ENCODE data around the gene CFAP57.

DNA sequence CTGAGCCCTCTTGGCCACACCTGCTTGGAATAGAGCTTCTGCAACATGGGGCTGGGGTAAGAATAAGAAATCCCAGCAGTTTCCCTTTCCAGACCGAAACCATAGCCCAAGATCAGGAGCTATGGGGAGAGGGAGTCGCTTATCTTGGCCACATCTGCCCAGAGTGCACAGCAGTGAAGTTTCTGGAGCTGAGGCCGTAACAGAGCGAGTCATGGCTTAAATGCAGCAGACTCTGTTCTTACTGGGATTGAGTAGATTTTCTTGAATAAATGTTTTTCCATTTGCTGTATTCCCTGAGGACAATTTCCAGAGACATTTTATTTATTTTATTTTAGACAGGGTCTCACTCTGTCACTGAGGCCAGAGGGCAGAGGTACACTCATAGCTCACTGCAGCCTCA is 33.5 kb downstream of the CFAP57 start:
- TF ChIP-seq, protein P1, sequence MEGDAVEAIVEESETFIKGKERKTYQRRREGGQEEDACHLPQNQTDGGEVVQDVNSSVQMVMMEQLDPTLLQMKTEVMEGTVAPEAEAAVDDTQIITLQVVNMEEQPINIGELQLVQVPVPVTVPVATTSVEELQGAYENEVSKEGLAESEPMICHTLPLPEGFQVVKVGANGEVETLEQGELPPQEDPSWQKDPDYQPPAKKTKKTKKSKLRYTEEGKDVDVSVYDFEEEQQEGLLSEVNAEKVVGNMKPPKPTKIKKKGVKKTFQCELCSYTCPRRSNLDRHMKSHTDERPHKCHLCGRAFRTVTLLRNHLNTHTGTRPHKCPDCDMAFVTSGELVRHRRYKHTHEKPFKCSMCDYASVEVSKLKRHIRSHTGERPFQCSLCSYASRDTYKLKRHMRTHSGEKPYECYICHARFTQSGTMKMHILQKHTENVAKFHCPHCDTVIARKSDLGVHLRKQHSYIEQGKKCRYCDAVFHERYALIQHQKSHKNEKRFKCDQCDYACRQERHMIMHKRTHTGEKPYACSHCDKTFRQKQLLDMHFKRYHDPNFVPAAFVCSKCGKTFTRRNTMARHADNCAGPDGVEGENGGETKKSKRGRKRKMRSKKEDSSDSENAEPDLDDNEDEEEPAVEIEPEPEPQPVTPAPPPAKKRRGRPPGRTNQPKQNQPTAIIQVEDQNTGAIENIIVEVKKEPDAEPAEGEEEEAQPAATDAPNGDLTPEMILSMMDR (IDR thresholded peaks at IDR 0.05; ENCODE audit: control extremely low read depth in 1 of 3, insufficient read depth in 1 of 3, low read depth in 1 of 3, low read length in 3 of 3): no peak
- TF ChIP-seq POLR2AphosphoS5 (IDR thresholded peaks at IDR 0.05; ENCODE audit: low read depth, low read length) (no peak), SP2 (IDR thresholded peaks at IDR 0.05; ENCODE audit: low read length) (no peak), CHD2 (IDR thresholded peaks at IDR 0.05; ENCODE audit: low read length) (no peak), RAD21 (IDR thresholded peaks at IDR 0.05 in 1 of 2, conservative IDR thresholded peaks at IDR 0.05 in 1 of 2; ENCODE audit: low read depth in 2 of 2, low read length in 2 of 2) (no peak), EZH2 (IDR thresholded peaks at IDR 0.05; ENCODE audit: low read depth, low read length, severe bottlenecking) (no peak), POLR2A (IDR thresholded peaks at IDR 0.05; ENCODE audit: control extremely low read depth in 1 of 2, low read depth in 2 of 2, low read length in 2 of 2) (no peak), CHD1 (IDR thresholded peaks at IDR 0.05; ENCODE audit: low read depth, low read length) (no peak), KDM1A (IDR thresholded peaks at IDR 0.05; ENCODE audit: borderline replicate concordance, low read length) (no peak)
- TF ChIP-seq, protein P2, sequence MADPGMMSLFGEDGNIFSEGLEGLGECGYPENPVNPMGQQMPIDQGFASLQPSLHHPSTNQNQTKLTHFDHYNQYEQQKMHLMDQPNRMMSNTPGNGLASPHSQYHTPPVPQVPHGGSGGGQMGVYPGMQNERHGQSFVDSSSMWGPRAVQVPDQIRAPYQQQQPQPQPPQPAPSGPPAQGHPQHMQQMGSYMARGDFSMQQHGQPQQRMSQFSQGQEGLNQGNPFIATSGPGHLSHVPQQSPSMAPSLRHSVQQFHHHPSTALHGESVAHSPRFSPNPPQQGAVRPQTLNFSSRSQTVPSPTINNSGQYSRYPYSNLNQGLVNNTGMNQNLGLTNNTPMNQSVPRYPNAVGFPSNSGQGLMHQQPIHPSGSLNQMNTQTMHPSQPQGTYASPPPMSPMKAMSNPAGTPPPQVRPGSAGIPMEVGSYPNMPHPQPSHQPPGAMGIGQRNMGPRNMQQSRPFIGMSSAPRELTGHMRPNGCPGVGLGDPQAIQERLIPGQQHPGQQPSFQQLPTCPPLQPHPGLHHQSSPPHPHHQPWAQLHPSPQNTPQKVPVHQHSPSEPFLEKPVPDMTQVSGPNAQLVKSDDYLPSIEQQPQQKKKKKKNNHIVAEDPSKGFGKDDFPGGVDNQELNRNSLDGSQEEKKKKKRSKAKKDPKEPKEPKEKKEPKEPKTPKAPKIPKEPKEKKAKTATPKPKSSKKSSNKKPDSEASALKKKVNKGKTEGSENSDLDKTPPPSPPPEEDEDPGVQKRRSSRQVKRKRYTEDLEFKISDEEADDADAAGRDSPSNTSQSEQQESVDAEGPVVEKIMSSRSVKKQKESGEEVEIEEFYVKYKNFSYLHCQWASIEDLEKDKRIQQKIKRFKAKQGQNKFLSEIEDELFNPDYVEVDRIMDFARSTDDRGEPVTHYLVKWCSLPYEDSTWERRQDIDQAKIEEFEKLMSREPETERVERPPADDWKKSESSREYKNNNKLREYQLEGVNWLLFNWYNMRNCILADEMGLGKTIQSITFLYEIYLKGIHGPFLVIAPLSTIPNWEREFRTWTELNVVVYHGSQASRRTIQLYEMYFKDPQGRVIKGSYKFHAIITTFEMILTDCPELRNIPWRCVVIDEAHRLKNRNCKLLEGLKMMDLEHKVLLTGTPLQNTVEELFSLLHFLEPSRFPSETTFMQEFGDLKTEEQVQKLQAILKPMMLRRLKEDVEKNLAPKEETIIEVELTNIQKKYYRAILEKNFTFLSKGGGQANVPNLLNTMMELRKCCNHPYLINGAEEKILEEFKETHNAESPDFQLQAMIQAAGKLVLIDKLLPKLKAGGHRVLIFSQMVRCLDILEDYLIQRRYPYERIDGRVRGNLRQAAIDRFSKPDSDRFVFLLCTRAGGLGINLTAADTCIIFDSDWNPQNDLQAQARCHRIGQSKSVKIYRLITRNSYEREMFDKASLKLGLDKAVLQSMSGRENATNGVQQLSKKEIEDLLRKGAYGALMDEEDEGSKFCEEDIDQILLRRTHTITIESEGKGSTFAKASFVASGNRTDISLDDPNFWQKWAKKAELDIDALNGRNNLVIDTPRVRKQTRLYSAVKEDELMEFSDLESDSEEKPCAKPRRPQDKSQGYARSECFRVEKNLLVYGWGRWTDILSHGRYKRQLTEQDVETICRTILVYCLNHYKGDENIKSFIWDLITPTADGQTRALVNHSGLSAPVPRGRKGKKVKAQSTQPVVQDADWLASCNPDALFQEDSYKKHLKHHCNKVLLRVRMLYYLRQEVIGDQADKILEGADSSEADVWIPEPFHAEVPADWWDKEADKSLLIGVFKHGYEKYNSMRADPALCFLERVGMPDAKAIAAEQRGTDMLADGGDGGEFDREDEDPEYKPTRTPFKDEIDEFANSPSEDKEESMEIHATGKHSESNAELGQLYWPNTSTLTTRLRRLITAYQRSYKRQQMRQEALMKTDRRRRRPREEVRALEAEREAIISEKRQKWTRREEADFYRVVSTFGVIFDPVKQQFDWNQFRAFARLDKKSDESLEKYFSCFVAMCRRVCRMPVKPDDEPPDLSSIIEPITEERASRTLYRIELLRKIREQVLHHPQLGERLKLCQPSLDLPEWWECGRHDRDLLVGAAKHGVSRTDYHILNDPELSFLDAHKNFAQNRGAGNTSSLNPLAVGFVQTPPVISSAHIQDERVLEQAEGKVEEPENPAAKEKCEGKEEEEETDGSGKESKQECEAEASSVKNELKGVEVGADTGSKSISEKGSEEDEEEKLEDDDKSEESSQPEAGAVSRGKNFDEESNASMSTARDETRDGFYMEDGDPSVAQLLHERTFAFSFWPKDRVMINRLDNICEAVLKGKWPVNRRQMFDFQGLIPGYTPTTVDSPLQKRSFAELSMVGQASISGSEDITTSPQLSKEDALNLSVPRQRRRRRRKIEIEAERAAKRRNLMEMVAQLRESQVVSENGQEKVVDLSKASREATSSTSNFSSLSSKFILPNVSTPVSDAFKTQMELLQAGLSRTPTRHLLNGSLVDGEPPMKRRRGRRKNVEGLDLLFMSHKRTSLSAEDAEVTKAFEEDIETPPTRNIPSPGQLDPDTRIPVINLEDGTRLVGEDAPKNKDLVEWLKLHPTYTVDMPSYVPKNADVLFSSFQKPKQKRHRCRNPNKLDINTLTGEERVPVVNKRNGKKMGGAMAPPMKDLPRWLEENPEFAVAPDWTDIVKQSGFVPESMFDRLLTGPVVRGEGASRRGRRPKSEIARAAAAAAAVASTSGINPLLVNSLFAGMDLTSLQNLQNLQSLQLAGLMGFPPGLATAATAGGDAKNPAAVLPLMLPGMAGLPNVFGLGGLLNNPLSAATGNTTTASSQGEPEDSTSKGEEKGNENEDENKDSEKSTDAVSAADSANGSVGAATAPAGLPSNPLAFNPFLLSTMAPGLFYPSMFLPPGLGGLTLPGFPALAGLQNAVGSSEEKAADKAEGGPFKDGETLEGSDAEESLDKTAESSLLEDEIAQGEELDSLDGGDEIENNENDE (IDR thresholded peaks at IDR 0.05; ENCODE audit: insufficient replicate concordance, low read length): no peak
- TF ChIP-seq, protein P3, sequence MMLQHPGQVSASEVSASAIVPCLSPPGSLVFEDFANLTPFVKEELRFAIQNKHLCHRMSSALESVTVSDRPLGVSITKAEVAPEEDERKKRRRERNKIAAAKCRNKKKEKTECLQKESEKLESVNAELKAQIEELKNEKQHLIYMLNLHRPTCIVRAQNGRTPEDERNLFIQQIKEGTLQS (IDR thresholded peaks at IDR 0.05; ENCODE audit: insufficient read depth, low read depth, low read length): no peak

Measured in H1 (cell line).